ENCODE data around the gene COX14.

- no peak for TF ChIP-seq GATA2 (IDR thresholded peaks at IDR 0.05; ENCODE audit: low read depth, low read length)
- TF ChIP-seq GATA3 (IDR thresholded peaks at IDR 0.05; ENCODE audit: low read depth, low read length): no peak
Observed at GRCh38 chr12:50111395-50111692, 692 bp upstream of the COX14 start.
